Measurements from ENCODE around the gene NFE2L3.
"Not testable (repeated sequence)": the region's sequence is repeated elsewhere in the genome, so short reads cannot be mapped to it uniquely, and the experiment has no call there.

Gene NFE2L3, protein sequence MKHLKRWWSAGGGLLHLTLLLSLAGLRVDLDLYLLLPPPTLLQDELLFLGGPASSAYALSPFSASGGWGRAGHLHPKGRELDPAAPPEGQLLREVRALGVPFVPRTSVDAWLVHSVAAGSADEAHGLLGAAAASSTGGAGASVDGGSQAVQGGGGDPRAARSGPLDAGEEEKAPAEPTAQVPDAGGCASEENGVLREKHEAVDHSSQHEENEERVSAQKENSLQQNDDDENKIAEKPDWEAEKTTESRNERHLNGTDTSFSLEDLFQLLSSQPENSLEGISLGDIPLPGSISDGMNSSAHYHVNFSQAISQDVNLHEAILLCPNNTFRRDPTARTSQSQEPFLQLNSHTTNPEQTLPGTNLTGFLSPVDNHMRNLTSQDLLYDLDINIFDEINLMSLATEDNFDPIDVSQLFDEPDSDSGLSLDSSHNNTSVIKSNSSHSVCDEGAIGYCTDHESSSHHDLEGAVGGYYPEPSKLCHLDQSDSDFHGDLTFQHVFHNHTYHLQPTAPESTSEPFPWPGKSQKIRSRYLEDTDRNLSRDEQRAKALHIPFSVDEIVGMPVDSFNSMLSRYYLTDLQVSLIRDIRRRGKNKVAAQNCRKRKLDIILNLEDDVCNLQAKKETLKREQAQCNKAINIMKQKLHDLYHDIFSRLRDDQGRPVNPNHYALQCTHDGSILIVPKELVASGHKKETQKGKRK

DNA sequence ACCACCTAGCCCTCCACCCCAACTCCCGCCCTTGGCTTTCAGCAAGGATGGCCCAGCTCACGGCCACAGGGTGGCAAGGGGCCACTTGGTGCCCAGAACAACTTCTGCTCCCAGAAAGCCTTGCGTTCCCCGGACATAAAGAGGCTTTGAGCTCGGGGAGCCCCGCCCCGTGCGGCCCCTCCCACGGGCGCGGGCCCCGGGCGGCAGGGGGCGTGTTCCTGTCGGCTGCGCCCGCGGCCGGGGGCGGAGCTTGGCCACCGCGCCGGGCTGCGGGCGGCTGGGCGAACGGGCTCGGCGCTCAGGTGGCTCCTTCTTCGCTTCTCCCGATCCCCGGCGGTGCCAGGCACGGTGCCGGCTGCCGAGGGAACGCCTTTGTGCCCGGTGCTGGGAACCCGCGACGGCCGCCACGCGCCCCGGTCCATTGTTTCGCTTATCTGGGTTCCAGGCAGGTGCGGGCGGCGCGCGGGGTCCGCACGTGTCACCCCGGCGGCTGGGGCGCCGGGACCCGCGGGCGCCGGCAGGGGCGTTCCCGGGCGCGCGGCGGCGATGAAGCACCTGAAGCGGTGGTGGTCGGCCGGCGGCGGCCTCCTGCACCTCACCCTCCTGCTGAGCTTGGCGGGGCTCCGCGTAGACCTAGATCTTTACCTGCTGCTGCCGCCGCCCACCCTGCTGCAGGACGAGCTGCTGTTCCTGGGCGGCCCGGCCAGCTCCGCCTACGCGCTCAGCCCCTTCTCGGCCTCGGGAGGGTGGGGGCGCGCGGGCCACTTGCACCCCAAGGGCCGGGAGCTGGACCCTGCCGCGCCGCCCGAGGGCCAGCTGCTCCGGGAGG is at the start of gene NFE2L3:
Gene NFE2L3, plus strand, starts transcription at position 246 of the 829 bp plus-strand sequence. Its CDS starts 301 bp downstream, at position 547.
- peak; percentile 62 to 80 for DNase-seq (ENCODE audit: low read depth in 2 of 2)

DNA sequence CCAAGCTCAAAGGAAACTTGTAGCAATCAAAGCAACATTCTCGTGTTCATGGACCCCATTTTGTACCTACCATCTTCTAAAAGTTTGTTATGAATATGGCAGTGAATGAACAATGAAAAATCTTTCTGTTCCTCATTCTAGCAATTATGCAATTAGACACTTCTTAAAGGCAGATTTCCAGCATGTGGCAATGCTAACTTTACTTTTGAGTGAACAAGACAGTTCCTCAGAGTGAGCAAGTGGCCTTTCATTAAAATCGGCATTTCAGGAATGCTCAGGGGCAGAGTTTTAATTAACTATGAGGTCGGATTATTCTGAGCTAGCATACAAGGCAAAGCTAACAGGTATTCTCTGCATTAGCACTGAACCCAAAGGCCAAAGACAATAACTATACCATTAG is 48.4 kb upstream of the NFE2L3 start:
- DNase-seq (ENCODE audit: low read depth in 2 of 2), result no peak

DNA sequence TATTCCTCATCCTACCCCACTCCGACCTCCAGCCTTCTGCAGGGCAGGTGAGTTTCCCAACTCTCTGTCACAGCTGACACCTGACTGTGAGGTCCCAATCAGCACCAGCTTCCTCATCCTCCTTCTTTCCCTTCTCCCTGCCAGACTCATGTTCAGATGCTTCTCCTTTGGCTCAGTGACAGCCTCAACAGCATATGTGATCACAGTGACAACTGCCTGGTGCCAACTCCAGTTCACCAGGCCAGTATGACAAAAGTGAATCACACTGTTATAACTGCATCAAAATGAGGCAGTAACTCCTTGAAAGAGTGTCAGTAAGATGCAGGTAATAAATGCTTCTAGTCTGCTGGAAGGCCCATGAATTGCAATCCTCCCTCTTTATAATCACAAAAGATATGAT is 46.8 kb upstream of the NFE2L3 start:
- DNase-seq (ENCODE audit: low read depth in 2 of 2), result no peak

DNA sequence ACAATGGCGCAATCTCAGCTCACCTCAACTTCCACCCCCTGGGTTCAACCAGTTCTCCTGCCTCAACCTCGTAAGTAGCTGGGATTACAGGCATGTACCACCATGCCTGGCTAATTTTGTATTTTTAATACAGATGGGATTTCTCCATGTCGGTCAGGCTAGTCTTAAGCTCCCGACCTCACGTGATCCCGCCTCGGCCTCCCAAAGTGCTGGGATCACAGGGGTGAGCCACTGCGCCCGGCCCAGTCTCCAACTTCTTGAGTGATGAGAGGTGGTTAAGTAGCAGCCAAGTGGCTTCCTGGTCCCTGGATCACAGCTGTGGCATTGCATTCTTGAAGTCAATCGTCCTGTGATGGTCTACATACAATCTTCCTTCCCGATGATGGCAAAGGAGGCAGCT is 46.1 kb upstream of the NFE2L3 start:
- no peak for DNase-seq (ENCODE audit: low read depth in 2 of 2)

DNA sequence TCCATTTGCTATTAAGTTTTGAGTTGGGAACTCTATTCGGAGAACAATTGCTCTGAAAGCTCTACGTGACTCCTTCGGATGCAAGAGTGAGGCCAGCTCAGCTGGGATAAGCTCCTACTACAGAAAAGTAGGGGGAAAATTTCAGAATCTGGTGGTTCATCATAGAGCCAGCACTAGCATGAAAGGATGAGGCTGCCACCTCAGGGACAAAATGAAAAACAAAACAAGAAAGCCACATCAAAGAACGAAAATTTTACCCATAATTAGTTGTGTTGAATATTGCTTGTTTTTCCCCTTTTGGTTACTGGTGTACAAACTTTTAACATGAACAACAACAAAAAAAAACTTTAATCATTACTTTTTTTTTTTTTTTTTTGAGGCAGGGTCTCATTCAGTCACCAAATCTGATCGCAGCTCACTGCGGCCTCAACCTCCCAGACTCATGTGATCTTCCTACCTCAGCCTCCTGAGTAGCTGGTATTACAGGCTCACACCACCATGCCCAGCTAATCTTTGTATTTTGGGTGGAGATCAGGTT is 39.7 kb upstream of the NFE2L3 start:
- DNase-seq (ENCODE audit: low read depth in 2 of 2), result no peak

DNA sequence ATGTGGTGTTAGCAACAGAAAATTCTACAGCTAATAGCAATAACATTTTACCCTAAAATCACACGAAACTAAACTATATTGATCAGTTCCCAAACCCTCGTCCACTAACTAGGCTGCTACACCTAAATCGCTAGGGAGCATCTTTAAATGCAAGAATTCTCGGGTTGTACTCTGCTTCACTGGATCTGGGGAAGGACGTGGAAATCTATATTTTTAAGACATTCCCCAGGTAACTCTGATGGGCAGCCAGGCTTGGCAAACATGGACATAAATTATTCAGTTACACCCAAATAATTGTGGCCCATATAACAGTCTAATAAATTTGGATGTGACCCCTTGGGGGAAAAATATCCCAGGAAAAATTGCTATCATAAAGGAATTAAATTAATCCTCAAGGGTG is 36.3 kb upstream of the NFE2L3 start:
- DNase-seq (ENCODE audit: low read depth in 2 of 2), result no peak

DNA sequence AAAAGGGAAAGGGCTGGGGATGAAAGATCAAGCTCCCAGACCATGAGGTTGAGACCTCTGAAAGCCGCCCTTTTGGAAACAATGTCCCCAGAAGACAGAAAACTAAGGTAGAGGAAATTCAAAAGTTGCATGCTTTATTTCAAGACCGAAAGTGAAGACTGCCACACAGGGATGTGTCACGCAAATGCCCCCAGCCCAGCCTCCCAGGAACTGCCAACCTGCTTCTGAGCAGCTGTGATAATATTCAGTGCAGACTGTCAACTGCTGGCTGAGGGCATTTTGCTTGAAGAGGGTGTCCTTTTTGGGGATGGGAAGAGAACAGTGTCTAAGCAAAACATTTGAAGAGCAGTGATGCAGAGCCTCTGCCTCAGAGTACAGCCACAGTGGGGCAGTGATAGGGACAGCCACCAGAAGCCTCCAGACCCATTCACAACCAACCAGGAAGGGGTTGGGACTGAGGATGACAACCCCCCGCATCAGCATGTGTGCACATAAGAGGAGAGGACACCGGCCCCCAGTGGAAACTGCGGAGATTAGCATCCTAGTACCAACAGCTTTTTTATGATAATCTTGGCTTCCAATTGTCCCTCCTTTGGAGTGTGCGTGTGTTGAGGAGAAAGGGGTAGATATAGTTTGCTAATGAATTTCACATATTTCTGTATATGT is 34.7 kb upstream of the NFE2L3 start:
- DNase-seq (ENCODE audit: low read depth in 2 of 2), result no peak

DNA sequence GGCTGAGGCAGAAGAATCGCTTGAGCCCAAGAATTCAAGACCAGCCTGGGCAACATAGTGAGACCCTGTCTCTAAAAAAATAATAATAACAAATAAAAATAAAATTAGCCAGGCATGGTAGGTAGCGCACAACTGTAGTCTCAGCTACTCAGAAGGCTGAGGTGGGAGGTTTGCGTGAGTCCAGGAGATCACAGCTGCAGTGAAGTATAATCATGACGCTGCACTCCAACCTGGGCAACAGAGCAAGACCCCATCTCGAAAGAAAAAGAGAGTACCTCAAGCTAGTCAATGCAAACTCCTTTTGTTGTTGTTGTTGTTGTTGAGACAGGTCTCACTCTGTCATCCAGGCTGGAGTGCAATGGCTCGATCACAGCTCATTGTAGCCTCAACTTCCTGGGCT is 34.0 kb upstream of the NFE2L3 start:
- DNase-seq (ENCODE audit: low read depth in 2 of 2), result no peak

DNA sequence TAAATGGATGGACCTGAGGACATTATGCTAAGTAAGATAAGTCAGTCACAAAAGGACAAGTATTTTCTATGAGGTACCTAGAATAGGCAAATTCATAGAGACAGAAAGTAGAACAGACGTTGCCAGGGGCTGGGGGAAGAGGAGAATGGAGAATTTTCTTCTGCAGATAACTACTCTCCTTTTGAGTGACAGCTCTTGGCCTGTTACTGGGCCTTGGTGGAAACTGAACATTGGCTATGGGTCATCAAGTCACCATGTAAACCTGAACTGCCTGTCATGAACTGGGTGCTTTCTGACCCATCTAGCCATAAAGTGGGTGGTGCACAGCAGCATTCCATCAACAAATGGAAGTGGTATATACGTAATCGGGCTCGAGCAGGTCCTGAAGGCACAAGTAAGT is 29.3 kb upstream of the NFE2L3 start:
- no peak for DNase-seq (ENCODE audit: low read depth in 2 of 2)

DNA sequence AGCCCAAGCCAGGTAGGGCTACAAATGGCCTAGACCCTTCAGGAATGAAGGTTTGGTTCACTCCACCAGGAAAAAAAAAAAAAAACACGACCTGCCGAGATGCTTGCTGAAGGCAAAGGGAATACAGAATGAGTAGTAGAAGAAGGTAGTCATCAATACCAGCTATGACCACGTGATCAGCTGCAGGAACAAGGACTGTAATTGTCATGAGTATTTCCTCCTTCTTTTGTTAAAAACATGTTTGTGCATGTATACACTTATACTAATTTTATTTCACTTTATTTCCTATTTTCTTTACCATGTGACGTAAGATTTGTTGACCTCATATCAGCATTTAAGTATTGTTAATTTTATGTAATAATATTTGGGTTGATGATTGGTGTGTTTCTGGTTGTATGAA is 27.2 kb upstream of the NFE2L3 start:
- DNase-seq (ENCODE audit: low read depth in 2 of 2), result not testable (repeated sequence)

DNA sequence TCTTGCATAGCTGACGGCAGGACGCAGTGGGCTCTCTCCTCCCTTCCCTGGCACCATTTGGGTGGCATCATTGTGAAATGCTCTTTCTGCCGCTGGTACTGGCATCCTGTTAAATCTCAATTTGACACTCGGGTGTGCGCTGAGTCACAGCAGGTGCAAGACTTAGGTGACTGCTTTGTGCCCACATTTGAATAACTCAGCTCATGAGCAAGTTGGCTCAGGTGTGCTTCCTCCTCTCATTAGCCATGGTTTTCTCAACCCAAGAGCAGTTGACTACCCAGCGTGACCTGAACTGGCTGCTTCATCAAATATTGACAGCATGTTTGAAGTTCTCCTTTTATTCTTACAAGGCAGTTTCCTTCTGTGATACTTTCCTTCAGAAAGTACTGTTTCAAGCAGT is 24.6 kb upstream of the NFE2L3 start:
- no peak for DNase-seq (ENCODE audit: low read depth in 2 of 2)

DNA sequence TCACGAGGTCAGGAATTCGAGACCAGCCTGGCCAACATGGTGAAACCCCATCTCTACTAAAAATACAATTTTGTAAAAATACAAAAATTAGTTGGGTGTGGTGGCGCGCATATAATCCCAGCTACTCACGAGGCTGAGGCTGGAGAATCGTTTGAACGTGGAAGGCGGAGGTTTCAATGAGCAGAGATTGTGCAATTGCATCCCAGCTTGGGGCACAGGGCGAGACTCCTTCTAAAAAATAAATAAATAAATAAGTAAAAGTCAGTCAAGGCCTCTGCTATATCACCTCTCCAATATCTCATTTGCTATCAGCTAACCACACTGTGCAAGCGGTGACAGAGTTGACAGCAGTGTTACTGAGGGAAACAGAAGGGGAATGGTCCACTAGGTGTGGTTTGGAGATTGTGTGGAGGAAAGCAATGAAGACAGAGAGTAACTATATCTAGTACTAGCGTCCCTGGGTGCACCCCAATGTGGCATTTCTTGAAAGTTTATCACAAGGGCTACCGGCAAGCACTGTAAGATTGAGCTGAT is 20.9 kb upstream of the NFE2L3 start:
- DNase-seq (ENCODE audit: low read depth in 2 of 2), result no peak

DNA sequence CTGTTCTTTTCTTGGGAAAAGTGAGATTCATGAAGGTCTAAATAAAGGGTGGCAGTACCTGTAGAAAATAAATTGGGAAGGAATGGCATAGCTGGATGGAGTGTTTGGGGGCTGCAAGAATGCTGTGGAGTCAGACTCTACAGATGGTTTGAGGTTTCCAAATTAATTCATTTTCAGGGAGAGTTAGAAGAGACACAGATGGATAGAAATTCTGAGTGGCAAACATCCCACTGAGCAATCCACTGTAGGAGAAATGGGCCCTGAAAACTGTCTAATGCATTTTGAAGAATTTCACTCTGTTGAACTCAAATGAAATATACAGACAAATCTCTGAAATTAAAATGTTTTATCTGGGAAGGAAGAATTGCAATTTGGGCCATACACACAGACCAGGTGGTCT is 16.9 kb upstream of the NFE2L3 start:
- no peak for DNase-seq (ENCODE audit: low read depth in 2 of 2)

DNA sequence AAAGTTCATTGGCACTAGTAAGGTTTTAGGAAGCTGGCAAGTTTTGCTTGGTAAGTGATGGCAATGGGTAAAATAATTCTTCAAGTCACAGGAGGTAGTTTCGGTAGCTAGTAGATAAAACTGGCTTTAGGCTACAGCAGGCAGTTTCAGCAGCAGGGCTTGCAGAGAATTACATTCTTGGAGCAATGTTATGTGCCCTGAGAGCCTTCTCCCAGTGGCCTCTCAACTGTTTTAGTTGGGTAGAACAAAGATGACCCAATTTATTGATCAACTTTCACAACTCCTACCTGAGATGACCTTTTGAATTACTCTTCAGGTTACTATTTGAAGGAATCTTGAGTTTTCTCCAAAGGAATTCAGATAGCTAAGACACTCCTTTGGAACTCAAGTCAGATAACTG is 16.4 kb upstream of the NFE2L3 start:
- DNase-seq (ENCODE audit: low read depth in 2 of 2), result no peak

DNA sequence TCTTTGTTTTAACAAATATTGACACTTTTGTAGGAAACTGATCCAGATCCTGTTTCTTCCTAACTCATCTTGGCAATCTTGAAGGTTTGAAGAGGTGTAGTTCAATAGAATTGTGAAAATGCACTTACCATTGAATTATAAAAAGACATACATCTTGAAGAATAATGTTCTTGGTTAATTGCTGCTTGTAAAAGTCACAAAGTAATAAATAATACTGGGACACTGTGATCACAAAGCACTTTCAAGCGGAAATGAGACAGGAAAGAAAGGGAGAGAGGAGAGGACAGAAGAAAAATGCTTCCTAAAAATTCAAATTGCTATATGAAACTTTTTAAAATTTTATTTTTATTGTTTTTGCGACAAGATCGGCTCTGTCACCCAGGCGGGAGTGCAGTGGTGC is 15.2 kb upstream of the NFE2L3 start:
- DNase-seq (ENCODE audit: low read depth in 2 of 2), result no peak

DNA sequence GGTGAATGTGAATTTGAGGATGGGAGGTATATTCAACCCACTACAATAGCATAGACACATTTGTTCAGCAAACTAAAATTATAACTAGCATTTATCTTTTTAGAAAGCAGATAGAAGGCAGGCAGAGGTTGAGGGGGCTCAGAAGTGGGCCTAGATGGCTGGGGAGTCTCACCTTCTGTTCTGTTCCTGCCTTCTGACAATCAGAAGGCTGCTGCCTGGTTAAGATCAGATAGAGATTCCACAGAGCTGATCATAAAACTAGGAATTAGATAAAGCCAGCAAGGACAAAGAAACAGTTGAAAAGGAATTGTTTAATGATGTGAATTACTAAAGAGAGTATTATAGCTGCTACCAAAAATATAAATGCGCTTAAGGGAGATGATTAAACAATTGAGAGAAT is 11.6 kb upstream of the NFE2L3 start:
- no peak for DNase-seq (ENCODE audit: low read depth in 2 of 2)

DNA sequence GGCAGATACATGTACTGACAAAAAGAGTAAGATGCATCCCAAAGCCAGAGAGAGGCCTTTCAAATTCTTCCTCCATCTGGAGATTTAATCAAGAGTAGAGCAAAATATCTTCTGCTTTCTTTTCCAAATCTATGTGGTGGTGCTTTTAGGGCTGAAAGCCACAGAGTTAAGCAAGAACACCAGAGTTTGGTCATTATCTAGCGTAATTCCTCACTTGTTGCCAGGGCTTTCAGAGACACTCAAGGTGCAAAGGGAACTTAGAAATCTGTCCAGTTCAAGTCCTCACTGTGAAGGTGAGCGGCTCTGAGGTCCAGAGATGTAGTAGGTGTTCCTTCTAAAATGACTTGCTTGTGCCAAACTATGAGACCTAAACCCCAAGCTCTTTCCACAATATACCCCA is 10.9 kb upstream of the NFE2L3 start:
- no peak for DNase-seq (ENCODE audit: low read depth in 2 of 2)

DNA sequence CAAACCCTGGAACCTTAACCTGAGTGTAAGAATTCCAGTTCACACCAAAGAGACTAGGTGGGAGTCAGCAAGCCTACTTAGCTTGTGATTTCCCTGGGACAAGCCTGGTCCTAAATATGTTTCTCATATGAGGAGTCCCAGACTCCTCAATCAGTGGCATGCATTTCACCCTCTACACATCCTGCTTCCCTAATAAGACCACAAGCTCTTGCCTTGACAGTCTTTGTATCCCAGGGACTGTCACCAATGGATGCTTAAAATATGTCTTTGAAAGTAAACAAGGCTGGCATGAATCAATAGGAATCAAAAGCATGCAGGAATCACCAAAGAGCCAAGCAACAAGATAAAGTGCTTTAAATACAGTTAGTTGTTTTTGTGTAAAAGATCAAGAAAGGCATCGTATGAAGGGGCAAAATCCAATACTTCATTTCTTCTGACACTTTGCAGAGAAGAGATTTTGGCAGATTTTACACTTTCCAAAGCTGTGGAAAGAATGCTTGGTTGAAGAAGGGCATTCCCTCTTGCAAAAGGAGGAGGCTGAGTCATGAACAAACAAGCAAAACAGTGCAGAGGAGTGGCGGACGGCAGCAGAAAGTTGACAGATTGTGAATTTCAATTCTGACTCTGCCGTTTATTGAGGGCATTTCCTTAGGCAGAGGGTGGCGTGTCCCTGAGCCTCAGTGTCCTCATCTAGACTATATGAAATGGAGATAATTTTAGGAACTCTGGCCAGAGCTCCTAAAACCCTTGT is 8.5 kb upstream of the NFE2L3 start:
- no peak for DNase-seq (ENCODE audit: low read depth in 2 of 2)

DNA sequence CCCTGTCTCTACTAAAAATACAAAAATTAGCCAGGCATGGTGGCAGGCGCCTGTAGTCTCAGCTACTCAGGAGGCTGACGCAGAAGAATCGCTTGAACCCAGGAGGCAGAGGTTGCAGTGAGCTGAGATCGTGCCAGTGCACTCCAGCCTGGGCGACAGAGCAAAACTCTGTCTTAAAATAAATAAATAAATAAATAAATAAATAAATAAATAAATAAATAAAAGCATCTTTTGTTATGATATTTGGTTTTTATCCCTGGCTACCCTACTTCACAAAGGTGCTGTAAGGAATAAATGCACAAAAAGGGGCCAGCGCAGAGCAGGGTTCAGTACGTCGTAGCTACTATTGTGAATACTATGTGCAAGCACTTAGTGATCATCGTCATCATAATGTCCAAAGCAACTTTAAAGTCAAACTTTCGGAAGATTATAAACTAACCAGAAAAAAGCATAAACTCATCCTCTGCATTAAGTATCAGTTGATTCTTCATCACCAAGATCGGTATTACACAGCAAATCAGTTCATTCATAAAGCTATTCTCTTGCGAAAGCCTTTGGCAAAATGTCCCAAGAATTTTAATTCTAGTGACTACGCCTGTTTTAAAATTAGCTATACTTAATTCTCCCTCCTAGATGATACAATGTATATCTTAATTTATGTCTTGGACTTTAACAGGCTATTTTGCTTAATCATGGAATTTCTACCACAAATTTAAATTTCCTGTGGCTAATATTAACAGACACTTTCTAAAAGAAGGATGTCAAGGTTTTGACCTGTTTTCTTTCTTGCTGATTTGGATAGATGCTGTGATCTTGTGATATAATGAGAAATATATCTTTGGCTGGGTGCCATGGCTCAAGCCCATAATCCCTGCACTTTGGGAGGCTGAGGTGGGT is 7.6 kb upstream of the NFE2L3 start:
- DNase-seq (ENCODE audit: low read depth in 2 of 2), result no peak

DNA sequence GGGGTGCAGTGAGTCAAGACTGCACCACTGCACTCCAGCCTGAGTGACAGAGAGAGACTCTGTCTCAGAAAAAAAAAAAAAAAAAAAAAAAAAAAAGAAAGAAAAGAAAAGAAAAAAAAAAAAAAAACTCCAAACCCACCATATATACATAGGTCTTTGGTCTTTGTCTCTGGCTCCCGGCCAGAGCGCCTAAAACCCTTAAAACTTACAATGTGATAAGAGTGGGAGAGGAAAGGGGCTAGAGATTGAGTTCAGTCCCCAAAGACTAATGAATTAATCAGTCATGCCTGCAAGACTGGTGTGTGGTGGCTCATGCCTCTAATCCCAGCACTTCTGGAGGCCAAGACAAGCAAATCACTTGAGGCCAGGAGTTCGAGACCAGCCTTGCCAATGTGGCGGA is 6.8 kb upstream of the NFE2L3 start:
- DNase-seq (ENCODE audit: low read depth in 2 of 2), result no peak

Data from stimulated activated CD4-positive, alpha-beta T cell treated with anti-CD3 and anti-CD28 coated beads, Interleukin-12 subunit alpha, Interleukin-12 subunit beta, amount 100 ng/mL, for 24 hours (primary cell).